B cell (primary cell): Measurements from ENCODE around the gene NEDD4. TPM values are rescaled to one million over a fixed set of nuclear protein-coding genes. Genes with fewer than 3 reads are reported as not detected.

Experiments
- ATAC-seq: fragments of 200-7000 bp; cut with Tn5 transposase; one replicate; pipeline ENCODE4 v1.10.0; 2021; ENCODE audit warnings: low read depth, mild to moderate bottlenecking, moderate number of reproducible peaks, moderate library complexity
- CTCF ChIA-PET: fragments of 350-600 bp; sonication (Branson Sonifier 250); formaldehyde crosslinking; loops from one replicate; lab custom pipeline; 2021; ENCODE audit warnings: antibody characterized with exemption, inconsistent platforms; lab: Charles Lee
- POLR2A ChIA-PET: fragments of 350-600 bp; sonication (Branson Sonifier 250); formaldehyde crosslinking; loops from one replicate; lab custom pipeline; 2021; ENCODE audit warnings: antibody characterized with exemption; lab: Charles Lee
- DNase-seq: peaks from one replicate; pipeline ENCODE4 v3.0.0; 2013
- H2AFZ ChIP-seq: 2 replicates; pipeline ENCODE4 v1.6.1; 2012; ENCODE audit warnings: mild to moderate bottlenecking, low read depth, low read length; ENCODE audit not compliant: insufficient read depth, poor library complexity, severe bottlenecking
- H3K27ac ChIP-seq, 2 donors: 1 replicate in 1 of 2; 2 replicates in 1 of 2; pipeline ENCODE4 v1.5.1; 2012 to 2013; ENCODE audit warnings: low read length in 2 of 2, mild to moderate bottlenecking in 2 of 2, moderate library complexity in 1 of 2
- H3K27me3 ChIP-seq, 4 experiments: fragments of 200-600 bp in 1 of 4; sonication (generic) in 1 of 4; replicated peaks in 1 of 4; 1 replicate in 2 of 4; 2 replicates in 2 of 4; pipeline versions ENCODE4 v1.6.1 to v1.7.0; 2013 to 2016; ENCODE audit warnings: low read length in 3 of 4, mild to moderate bottlenecking in 2 of 4, mixed read lengths in 1 of 4, moderate library complexity in 1 of 4; ENCODE audit not compliant: insufficient read depth in 4 of 4, control insufficient read depth in 3 of 4; ENCODE audit errors: control extremely low read depth in 1 of 4
- H3K36me3 ChIP-seq, 2 experiments: replicated peaks in 1 of 2; 1 replicate in 1 of 2; 2 replicates in 1 of 2; pipeline versions ENCODE4 v1.6.1 to v1.7.1; 2013; ENCODE audit warnings: low read length in 1 of 2; ENCODE audit not compliant: insufficient read depth in 2 of 2, control insufficient read depth in 1 of 2; ENCODE audit errors: control extremely low read depth in 1 of 2, extremely low read depth in 1 of 2
- H3K4me1 ChIP-seq, 2 donors: fragments of 200-600 bp in 1 of 2; sonication (generic) in 1 of 2; 1 replicate in 1 of 2; 2 replicates in 1 of 2; pipeline versions ENCODE4 v1.5.1 to v1.6.1; 2013 to 2017; ENCODE audit warnings: low read length in 2 of 2; ENCODE audit not compliant: control insufficient read depth in 2 of 2, insufficient read depth in 2 of 2
- H3K4me2 ChIP-seq: replicated peaks from 2 replicates; pipeline ENCODE3; 2012; ENCODE audit warnings: mild to moderate bottlenecking, low read depth, low read length; ENCODE audit not compliant: poor library complexity, severe bottlenecking
- H3K4me3 ChIP-seq, 5 experiments: fragments of 200-600 bp in 1 of 5; sonication (generic) in 1 of 5; 1 replicate in 3 of 5; 2 replicates in 2 of 5; pipeline versions ENCODE4 v1.5.1 to v1.7.0; 2011 to 2016; ENCODE audit warnings: low read length in 4 of 5, mild to moderate bottlenecking in 4 of 5, low read depth in 2 of 5, control low read depth in 1 of 5, moderate library complexity in 1 of 5; ENCODE audit not compliant: insufficient read depth in 1 of 5; ENCODE audit errors: control extremely low read depth in 1 of 5, extremely low read depth in 1 of 5
- H3K79me2 ChIP-seq: fragments of 200-600 bp; sonication (generic); one replicate; pipeline ENCODE4 v1.6.0; 2016; ENCODE audit warnings: low read length; ENCODE audit not compliant: control insufficient read depth, insufficient read depth
- H3K9ac ChIP-seq: fragments of 200-600 bp; sonication (generic); 2 replicates; pipeline ENCODE4 v1.6.1; 2017; ENCODE audit warnings: mild to moderate bottlenecking, low read length, moderate library complexity
- H3K9me3 ChIP-seq, 3 donors: one replicate each; pipeline versions ENCODE4 v1.6.1 to v1.7.1; 2013; ENCODE audit warnings: low read length in 2 of 3; ENCODE audit not compliant: control insufficient read depth in 2 of 3, insufficient read depth in 1 of 3; ENCODE audit errors: control extremely low read depth in 1 of 3
- H4K20me1 ChIP-seq: 2 replicates; pipeline ENCODE4 v1.6.0; 2012; ENCODE audit warnings: mild to moderate bottlenecking, low read length; ENCODE audit not compliant: insufficient read depth, control insufficient read depth, poor library complexity, severe bottlenecking
- H3K27ac Mint-ChIP-seq: one replicate; pipeline ENCODE4 v1.8.0; 2021; ENCODE audit warnings: mixed read lengths
- H3K27me3 Mint-ChIP-seq: one replicate; pipeline ENCODE4 v1.8.0; 2021; ENCODE audit warnings: mixed read lengths
- H3K4me1 Mint-ChIP-seq: one replicate; pipeline ENCODE4 v1.8.0; 2021; ENCODE audit warnings: mixed read lengths
- H3K4me3 Mint-ChIP-seq: one replicate; pipeline ENCODE4 v1.8.0; 2021; ENCODE audit warnings: mixed read lengths
- H3K9me3 Mint-ChIP-seq: one replicate; pipeline ENCODE4 v1.8.0; 2022; ENCODE audit warnings: mixed read lengths; ENCODE audit not compliant: insufficient read depth
- CTCF ChIP-seq: fragments of 200-600 bp; IDR thresholded peaks from one replicate; pipeline ENCODE4 v1.8.0; 2022; ENCODE audit warnings: antibody characterized with exemption, mild to moderate bottlenecking
- EZH2 ChIP-seq: IDR thresholded peaks from 2 replicates; pipeline ENCODE4 v1.6.1; 2012; ENCODE audit warnings: borderline replicate concordance, low read depth, mild to moderate bottlenecking, moderate library complexity, low read length; ENCODE audit not compliant: insufficient read depth, poor library complexity, severe bottlenecking
- WGBS: methylation state at CpG from one replicate; pipeline ENCODE4 v1.1.5; 2013; ENCODE audit warnings: missing lambda C conversion rate; ENCODE audit not compliant: insufficient coverage; 5-methylcytosine and 5-hydroxymethylcytosine counted together
- intact Hi-C: fragments of 100-400 bp; cut with micrococcal nuclease; formaldehyde crosslinking; loops from one replicate; pipeline ENCODE4 v1.10.0; 2022
- polyA plus RNA-seq: library from polyadenylated mRNA; depleted of rRNA; stranded (reverse); fragments of >200 nt; gene quantifications from 2 replicates; pipeline ENCODE4 v1.2.3, GENCODE V29; 2012
- total RNA-seq, 2 donors: library from RNA; stranded (reverse); fragments of 120-200 nt in 1 of 2; gene quantifications; 1 replicate in 1 of 2; 2 replicates in 1 of 2; pipeline versions ENCODE4 v1.2.3 to v1.2.4, GENCODE V29; 2013 to 2022

NEDD4 gene
- total and polyA plus RNA-seq, 2 donors (not counting 1 experiment from before 2014, with no cell fraction given): 0.03 to 2.3 TPM

- H3K27ac ChIP-seq: no peak overlapping the region
- no peaks in the 10 kb centered on the region for H4K20me1 ChIP-seq
- intact Hi-C loops: no loop called here
- H3K9me3 ChIP-seq: no peaks in the 10 kb centered on the region
- no peak for TF ChIP-seq CTCF
- no peak for TF ChIP-seq EZH2
- H3K4me2 ChIP-seq: no peak overlapping the region
- DNase-seq: no peak
- no peak overlapping the region for H3K4me3 ChIP-seq
- ATAC-seq: no peak
- ChIA-PET CTCF (no interaction called here), POLR2A (no interaction called here)
- H3K27ac Mint-ChIP-seq: no peak overlapping the region
- WGBS: no CpG with 5 or more reads among the region's 3 CpGs
- no peaks in the 10 kb centered on the region for H3K4me1 Mint-ChIP-seq
- no peaks in the 10 kb centered on the region for H3K4me1 ChIP-seq
- peaks cover 0 to 10% (median 6%) of the 10 kb centered on the region in 4 experiments for H3K27me3 ChIP-seq
- peaks cover 25% of the 10 kb centered on the region for H3K27me3 Mint-ChIP-seq
- H3K4me3 Mint-ChIP-seq: no peak overlapping the region
- no peak overlapping the region for H3K9ac ChIP-seq
- no peaks in the 10 kb centered on the region for H3K36me3 ChIP-seq
- H3K9me3 Mint-ChIP-seq: no peaks in the 10 kb centered on the region
- H2AFZ ChIP-seq: no peak overlapping the region
- H3K79me2 ChIP-seq: no peaks in the 10 kb centered on the region
Measured at GRCh38 chr15:56001471-56002078, 8.2 kb upstream of the NEDD4 start.

- no peak overlapping the region for H3K27ac ChIP-seq
- ChIA-PET CTCF (no interaction called here), POLR2A (no interaction called here)
- WGBS: no CpG with 5 or more reads among the region's 1 CpG
- H3K79me2 ChIP-seq: no peaks in the 10 kb centered on the region
- peaks cover 0 to 12% (median 10%) of the 10 kb centered on the region in 4 experiments for H3K27me3 ChIP-seq
- TF ChIP-seq CTCF (no peak), EZH2 (no peak)
- no peaks in the 10 kb centered on the region for H3K4me1 ChIP-seq
- Mint-ChIP-seq H3K4me1 (no peaks in the 10 kb centered on the region), H3K4me3 (no peak overlapping the region), H3K9me3 (no peaks in the 10 kb centered on the region), H3K27me3 (peaks cover 29% of the 10 kb centered on the region), H3K27ac (no peak overlapping the region)
- no peak overlapping the region for H3K4me3 ChIP-seq
- intact Hi-C loops: no loop called here
- H4K20me1 ChIP-seq: no peaks in the 10 kb centered on the region
- H3K9ac ChIP-seq: no peak overlapping the region
- DNase-seq (no peak), ATAC-seq (no peak)
- H3K9me3 ChIP-seq: no peaks in the 10 kb centered on the region
- no peak overlapping the region for H3K4me2 ChIP-seq
- no peaks in the 10 kb centered on the region for H3K36me3 ChIP-seq
- H2AFZ ChIP-seq: no peak overlapping the region
Measured at GRCh38 chr15:55999658-56000057, 6.2 kb upstream of the NEDD4 start.
